T-cell (primary cell): ENCODE results near the gene HOOK2. TPM values are rescaled to one million over a fixed set of nuclear protein-coding genes. Genes with fewer than 3 reads are reported as not detected.
A peak's percentile ranks its signal among the peaks of the same experiment; 100 is the strongest.

Experiments used
- ATAC-seq, 4 experiments: fragments of 200-7000 bp in 3 of 4; fragments of 150-1000 bp in 1 of 4; cut with Tn5 transposase; replicated peaks in 1 of 4; 1 replicate in 3 of 4; 2 replicates in 1 of 4; pipeline ENCODE4 v1.10.0; 2021; ENCODE audit warnings: moderate library complexity in 3 of 4, mild to moderate bottlenecking in 2 of 4, moderate number of reproducible peaks in 1 of 4
- CTCF ChIA-PET, 2 donors: fragments of 300-600 bp; sonication (Branson Sonifier 250); formaldehyde crosslinking; loops; one replicate each; lab custom pipeline; 2022; ENCODE audit warnings: antibody characterized with exemption in 2 of 2; lab: Charles Lee
- POLR2A ChIA-PET, 2 donors: fragments of 300-600 bp; sonication (Branson Sonifier 250); formaldehyde crosslinking; loops; one replicate each; lab custom pipeline; 2022; ENCODE audit warnings: antibody characterized with exemption in 2 of 2; lab: Charles Lee
- DNase-seq, 35 experiments: peaks; one replicate each; pipeline versions ENCODE4 v3.0.0 to v3.0.0-alpha.2; 2013 to 2023
- H3K27ac ChIP-seq: one replicate; pipeline ENCODE4 v1.5.1; 2013; ENCODE audit warnings: low read length
- H3K27me3 ChIP-seq, 2 experiments: replicated peaks in 1 of 2; 1 replicate in 1 of 2; 2 replicates in 1 of 2; pipeline versions ENCODE4 v1.6.1 to v1.7.0; 2013; ENCODE audit warnings: low read length in 1 of 2, mixed read lengths in 1 of 2; ENCODE audit not compliant: control insufficient read depth in 2 of 2, insufficient read depth in 2 of 2; ENCODE audit errors: extremely low read depth in 1 of 2
- H3K36me3 ChIP-seq, 2 donors: 1 replicate in 1 of 2; 2 replicates in 1 of 2; pipeline versions ENCODE4 v1.6.1 to v1.7.0; 2013; ENCODE audit warnings: low read length in 1 of 2; ENCODE audit not compliant: control insufficient read depth in 2 of 2, insufficient read depth in 1 of 2; ENCODE audit errors: extremely low read depth in 1 of 2
- H3K4me1 ChIP-seq, 2 experiments: 1 replicate in 1 of 2; 2 replicates in 1 of 2; pipeline versions ENCODE4 v1.6.1 to v1.7.0; 2013; ENCODE audit warnings: low read length in 2 of 2, mixed read lengths in 1 of 2; ENCODE audit not compliant: insufficient read depth in 2 of 2, control insufficient read depth in 1 of 2; ENCODE audit errors: extremely low read depth in 1 of 2
- H3K4me3 ChIP-seq, 2 donors: 1 replicate in 1 of 2; 2 replicates in 1 of 2; pipeline versions ENCODE4 v1.5.1 to v1.7.0; 2013; ENCODE audit warnings: mild to moderate bottlenecking in 2 of 2, low read length in 1 of 2, moderate library complexity in 1 of 2; ENCODE audit not compliant: control insufficient read depth in 1 of 2; ENCODE audit errors: extremely low read depth in 1 of 2
- H3K9me3 ChIP-seq: 2 replicates; pipeline ENCODE4 v1.7.0; 2013
- H3K27ac Mint-ChIP-seq, 2 donors: one replicate each; pipeline ENCODE4 v1.8.0; 2020 to 2021; ENCODE audit warnings: mild to moderate bottlenecking in 2 of 2, mixed read lengths in 2 of 2
- H3K27me3 Mint-ChIP-seq, 2 donors: one replicate each; pipeline ENCODE4 v1.8.0; 2021 to 2022; ENCODE audit warnings: mixed read lengths in 2 of 2
- H3K36me3 Mint-ChIP-seq: one replicate; pipeline ENCODE4 v1.8.0; 2021; ENCODE audit warnings: mixed read lengths
- H3K4me1 Mint-ChIP-seq, 3 donors: one replicate each; pipeline ENCODE4 v1.8.0; 2020 to 2022; ENCODE audit warnings: mixed read lengths in 3 of 3, mild to moderate bottlenecking in 1 of 3
- H3K4me3 Mint-ChIP-seq, 3 donors: one replicate each; pipeline ENCODE4 v1.8.0; 2020 to 2022; ENCODE audit warnings: mild to moderate bottlenecking in 3 of 3, mixed read lengths in 3 of 3, moderate library complexity in 3 of 3
- H3K9me3 Mint-ChIP-seq, 3 donors: one replicate each; pipeline ENCODE4 v1.8.0; 2020 to 2022; ENCODE audit warnings: mixed read lengths in 3 of 3
- WGBS: methylation state at CpG from one replicate; pipeline ENCODE4 v1.1.5; 2013; ENCODE audit warnings: missing lambda C conversion rate; ENCODE audit not compliant: insufficient coverage; 5-methylcytosine and 5-hydroxymethylcytosine counted together
- total RNA-seq, 35 experiments: library from RNA in 6 of 35; stranded (reverse) in 6 of 35; fragments of 120-200 nt in 1 of 35; gene quantifications; one replicate each; pipeline versions ENCODE4 v1.2.1 to v1.2.4 and lab custom pipeline; 2013 to 2026

Gene HOOK2
- total RNA-seq, 5 donors from 2014 or later (not counting 1 experiment from before 2014, with no cell fraction given) = 19.7 to 26.6 (median 22.8) TPM

- no peak for ATAC-seq
- Histone ChIP-seq H3K4me1 (peaks cover 0 to 16% of the 10 kb centered on the region in 2 experiments), H3K4me3 (no peak overlapping the region), H3K27me3 (peaks cover 0 to 8% of the 10 kb centered on the region in 2 experiments), H3K9me3 (no peaks in the 10 kb centered on the region), H3K27ac (no peak overlapping the region), H3K36me3 (peaks cover 0 to 7% of the 10 kb centered on the region in 2 donors)
- Mint-ChIP-seq H3K4me1 (peaks cover 5 to 6% (median 6%) of the 10 kb centered on the region in 3 donors), H3K4me3 (no peak overlapping the region), H3K27me3 (no peaks in the 10 kb centered on the region), H3K27ac (no peak overlapping the region), H3K36me3 (peaks cover 12% of the 10 kb centered on the region), H3K9me3 (no peaks in the 10 kb centered on the region)
- DNase-seq = no peak
- WGBS = 96% methylated on average over 16 of the region's 16 CpGs
- POLR2A ChIA-PET = interaction anchor here in 1 of 2 donors (0.6 kb wide), 2 partner anchors 30 to 400 kb away, joined by 3 to 9 read pairs; no protein-coding TSS in a partner anchor
- CTCF ChIA-PET = interaction anchor here (0.6 to 4.7 kb wide), 4 partner anchors 32 to 1776 kb away, joined by 3 to 48 read pairs (median 18); no protein-coding TSS in a partner anchor
Measured at GRCh38 chr19:12764698-12765097, 10.7 kb downstream of the HOOK2 start.

GRCh38 chr19:12763100-12763499 is 12.3 kb downstream of the HOOK2 start:
- Mint-ChIP-seq H3K27ac (no peak overlapping the region), H3K4me3 (no peak overlapping the region), H3K36me3 (peaks cover 10% of the 10 kb centered on the region), H3K27me3 (peaks cover 0 to 4% of the 10 kb centered on the region in 2 donors), H3K9me3 (no peaks in the 10 kb centered on the region), H3K4me1 (peaks cover 0 to 6% (median 4%) of the 10 kb centered on the region in 3 donors)
- H3K4me1 ChIP-seq = peaks cover 0 to 11% of the 10 kb centered on the region in 2 experiments
- no peaks in the 10 kb centered on the region for H3K9me3 ChIP-seq
- ATAC-seq = no peak
- ChIA-PET POLR2A (no interaction called here), CTCF (interaction anchor here in 1 of 2 donors (0.7 to 1.1 kb wide), 3 partner anchors 11 to 36 kb away, joined by 3 read pairs; no protein-coding TSS in a partner anchor)
- peaks cover 0 to 9% of the 10 kb centered on the region in 2 experiments for H3K27me3 ChIP-seq
- no peak for DNase-seq
- 100% methylated on average over 2 of the region's 11 CpGs for WGBS
- no peak overlapping the region for H3K27ac ChIP-seq
- no peak overlapping the region for H3K4me3 ChIP-seq
- peaks cover 0 to 7% of the 10 kb centered on the region in 2 donors for H3K36me3 ChIP-seq

- Mint-ChIP-seq H3K9me3 (no peaks in the 10 kb centered on the region), H3K27me3 (peaks cover 8 to 16% of the 10 kb centered on the region in 2 donors), H3K4me1 (peaks cover 0 to 11% (median 8%) of the 10 kb centered on the region in 3 donors), H3K4me3 (no peak overlapping the region), H3K27ac (no peak overlapping the region), H3K36me3 (peaks cover under 1% of the 10 kb centered on the region)
- CTCF ChIA-PET = interaction anchor here (0.7 to 3.1 kb wide), 7 partner anchors 19 to 87 kb away, joined by 3 to 18 read pairs (median 5); partner anchors contain the start of gene GET3 (in 1 of the 2)
- H3K27me3 ChIP-seq = peaks cover 0 to 32% of the 10 kb centered on the region in 2 experiments
- H3K4me3 ChIP-seq = no peak overlapping the region
- no peak overlapping the region for H3K27ac ChIP-seq
- H3K36me3 ChIP-seq = peaks cover 0 to 7% of the 10 kb centered on the region in 2 donors
- no CpG with 5 or more reads among the region's 6 CpGs for WGBS
- H3K4me1 ChIP-seq = peaks cover 0 to 9% of the 10 kb centered on the region in 2 experiments
- POLR2A ChIA-PET = interaction anchor here in 1 of 2 donors (0.6 kb wide), 1 partner anchor 112 kb away, joined by 7 read pairs; no protein-coding TSS in a partner anchor
- no peak for ATAC-seq
- no peaks in the 10 kb centered on the region for H3K9me3 ChIP-seq
- DNase-seq = no peak
Measured at GRCh38 chr19:12759686-12760085, 15.7 kb downstream of the HOOK2 start.

- ATAC-seq (peak; percentile 68 to 85 (median 75)), DNase-seq (peak in 31 of 35 experiments; percentile 15 to 76 (median 45))
- Histone ChIP-seq H3K36me3 (no peaks in the 10 kb centered on the region), H3K27ac (no peak overlapping the region), H3K9me3 (no peaks in the 10 kb centered on the region), H3K4me1 (peaks cover 0 to 9% of the 10 kb centered on the region in 2 experiments), H3K4me3 (peak overlapping the region in 1 of 2 donors; percentile 51), H3K27me3 (peaks cover 0 to 47% of the 10 kb centered on the region in 2 experiments)
- no peak overlapping the region for H3K27ac Mint-ChIP-seq
- H3K27me3 Mint-ChIP-seq = peaks cover 14 to 31% of the 10 kb centered on the region in 2 donors
- H3K4me3 Mint-ChIP-seq = peak overlapping the region in 1 of 3 donors; percentile 17
- 11% methylated on average over 58 of the region's 60 CpGs for WGBS
- H3K36me3 Mint-ChIP-seq = no peaks in the 10 kb centered on the region
- ChIA-PET POLR2A (interaction anchor here (0.5 to 0.7 kb wide), 2 partner anchors 11 to 67 kb away, joined by 6 to 9 read pairs; no protein-coding TSS in a partner anchor), CTCF (interaction anchor here in 1 of 2 donors (0.6 to 1.7 kb wide), 6 partner anchors 35 to 89 kb away, joined by 3 to 6 read pairs (median 3); a partner anchor contains a TSS)
- H3K9me3 Mint-ChIP-seq = no peaks in the 10 kb centered on the region
- H3K4me1 Mint-ChIP-seq = peaks cover 0 to 11% (median 8%) of the 10 kb centered on the region in 3 donors
Measured at GRCh38 chr19:12757544-12758274, 17.6 kb downstream of the HOOK2 start.

- Histone ChIP-seq H3K36me3 (no peaks in the 10 kb centered on the region), H3K4me3 (no peak overlapping the region), H3K4me1 (peaks cover 0 to 9% of the 10 kb centered on the region in 2 experiments), H3K27ac (no peak overlapping the region), H3K9me3 (no peaks in the 10 kb centered on the region), H3K27me3 (peaks cover 0 to 60% of the 10 kb centered on the region in 2 experiments)
- no peaks in the 10 kb centered on the region for H3K9me3 Mint-ChIP-seq
- ATAC-seq = no peak
- H3K4me1 Mint-ChIP-seq = peaks cover 0 to 11% (median 8%) of the 10 kb centered on the region in 3 donors
- H3K27ac Mint-ChIP-seq = no peak overlapping the region
- WGBS = 90% methylated on average over 17 of the region's 19 CpGs
- ChIA-PET CTCF (interaction anchor here (0.6 to 0.9 kb wide), 3 partner anchors 17 to 62 kb away, joined by 3 to 9 read pairs (median 4); no protein-coding TSS in a partner anchor), POLR2A (no interaction called here)
- no peak for DNase-seq
- no peaks in the 10 kb centered on the region for H3K36me3 Mint-ChIP-seq
- no peak overlapping the region for H3K4me3 Mint-ChIP-seq
- H3K27me3 Mint-ChIP-seq = peaks cover 20 to 34% of the 10 kb centered on the region in 2 donors
Measured at GRCh38 chr19:12756150-12756883, 19.0 kb downstream of the HOOK2 start.
